Measurements from ENCODE around the gene SCGB1D4.

The SCGB1D4 gene

GRCh38 chr11:62273284-62273683 is 25.6 kb downstream of the SCGB1D4 start:
- no peak for DNase-seq

- no peak for DNase-seq
Measured at GRCh38 chr11:62269654-62270278, 29.1 kb downstream of the SCGB1D4 start, which contains the start of gene SCGB2A2. Gene SCGB2A2 (plus strand): TSS chr11:62270158. CDS start chr11:62270217, 59 bp downstream.

GRCh38 chr11:62267576-62267975 is 31.3 kb downstream of the SCGB1D4 start:
- DNase-seq, result no peak

GRCh38 chr11:62267050-62267449 is 31.8 kb downstream of the SCGB1D4 start:
- DNase-seq, result no peak

GRCh38 chr11:62266558-62266957 is 32.3 kb downstream of the SCGB1D4 start:
- DNase-seq, result no peak

GRCh38 chr11:62264004-62264403 is 34.9 kb downstream of the SCGB1D4 start:
- no peak for DNase-seq

GRCh38 chr11:62260261-62260953 is 38.5 kb downstream of the SCGB1D4 start:
- DNase-seq, result no peak

- DNase-seq, result no peak
Measured at GRCh38 chr11:62256281-62256680, 42.6 kb downstream of the SCGB1D4 start.

- no peak for DNase-seq
Measured at GRCh38 chr11:62253999-62254542, 44.8 kb downstream of the SCGB1D4 start.

GRCh38 chr11:62251698-62252097 is 47.2 kb downstream of the SCGB1D4 start:
- no peak for DNase-seq
